Astrocyte (in vitro differentiated cells and primary cell): ENCODE measurements around the gene SLC6A1. TPM values are rescaled to one million over a fixed set of nuclear protein-coding genes. Genes with fewer than 3 reads are reported as not detected.

Experiments used
- DNase-seq: peaks from one replicate; pipeline ENCODE4 v3.0.0-alpha.2; 2010; ENCODE audit warnings: low read depth
- FAIRE-seq: peaks from 2 replicates; lab custom pipeline; 2011; peaks lifted over from hg19 to GRCh38; lab: Jason Lieb, UNC
- H2AFZ ChIP-seq: 2 replicates; pipeline ENCODE4 v1.6.0; 2012; ENCODE audit warnings: low read depth, low read length, inconsistent platforms
- H3K27ac ChIP-seq: 2 replicates; pipeline ENCODE4 v1.5.1; 2011; ENCODE audit warnings: low read depth, low read length, inconsistent platforms
- H3K27me3 ChIP-seq: 2 replicates; pipeline ENCODE4 v1.6.0; 2011; ENCODE audit warnings: low read length, inconsistent platforms; ENCODE audit not compliant: insufficient read depth
- H3K36me3 ChIP-seq: 2 replicates; pipeline ENCODE4 v1.5.1; 2011; ENCODE audit warnings: low read length, inconsistent platforms; ENCODE audit not compliant: insufficient read depth
- H3K4me1 ChIP-seq: 2 replicates; pipeline ENCODE4 v1.5.1; 2011; ENCODE audit warnings: low read length, inconsistent platforms; ENCODE audit not compliant: insufficient read depth
- H3K4me2 ChIP-seq: 2 replicates; pipeline ENCODE4 v1.6.0; 2012; ENCODE audit warnings: low read length, inconsistent platforms
- H3K4me3 ChIP-seq: 2 replicates; pipeline ENCODE4 v1.5.1; 2011; ENCODE audit warnings: low read depth, mild to moderate bottlenecking, low read length, inconsistent platforms; ENCODE audit not compliant: insufficient read depth
- H3K79me2 ChIP-seq: 2 replicates; pipeline ENCODE4 v1.6.0; 2012; ENCODE audit warnings: mild to moderate bottlenecking, low read length, inconsistent platforms; ENCODE audit not compliant: insufficient read depth
- H3K9ac ChIP-seq: 2 replicates; pipeline ENCODE4 v1.6.0; 2012; ENCODE audit warnings: mild to moderate bottlenecking, low read length, inconsistent platforms
- H3K9me3 ChIP-seq: 2 replicates; pipeline ENCODE4 v1.5.1; 2012; ENCODE audit warnings: low read depth, mild to moderate bottlenecking, low read length, inconsistent platforms; ENCODE audit not compliant: insufficient read depth
- H4K20me1 ChIP-seq: 2 replicates; pipeline ENCODE4 v1.6.0; 2012; ENCODE audit warnings: low read length, inconsistent platforms; ENCODE audit not compliant: insufficient read depth
- H3K27ac Mint-ChIP-seq: one replicate; pipeline ENCODE4 v1.8.0; 2021; ENCODE audit warnings: mild to moderate bottlenecking, mixed read lengths; ENCODE audit not compliant: unreplicated experiment
- H3K27me3 Mint-ChIP-seq: one replicate; pipeline ENCODE4 v1.8.0; 2021; ENCODE audit warnings: low read depth, mixed read lengths; ENCODE audit not compliant: unreplicated experiment
- H3K36me3 Mint-ChIP-seq: one replicate; pipeline ENCODE4 v1.8.0; 2021; ENCODE audit warnings: low read depth, mixed read lengths; ENCODE audit not compliant: unreplicated experiment
- H3K4me1 Mint-ChIP-seq: one replicate; pipeline ENCODE4 v1.8.0; 2021; ENCODE audit warnings: low read depth, mixed read lengths; ENCODE audit not compliant: unreplicated experiment
- H3K4me3 Mint-ChIP-seq: one replicate; pipeline ENCODE4 v1.8.0; 2021; ENCODE audit warnings: mild to moderate bottlenecking, moderate library complexity, mixed read lengths; ENCODE audit not compliant: unreplicated experiment
- H3K9me3 Mint-ChIP-seq: one replicate; pipeline ENCODE4 v1.8.0; 2021; ENCODE audit warnings: mild to moderate bottlenecking, mixed read lengths; ENCODE audit not compliant: unreplicated experiment
- CTCF ChIP-seq: IDR thresholded peaks from 2 replicates; pipeline ENCODE4 v1.5.1; 2011; ENCODE audit warnings: low read depth, mild to moderate bottlenecking, inconsistent platforms, low read length, moderate library complexity; ENCODE audit not compliant: insufficient read depth
- EZH2 ChIP-seq: IDR thresholded peaks from 2 replicates; pipeline ENCODE4 v1.6.1; 2012; ENCODE audit warnings: mild to moderate bottlenecking, low read length, inconsistent platforms; ENCODE audit not compliant: insufficient read depth
- total RNA-seq: library from RNA; stranded (reverse); gene quantifications from 2 replicates; pipeline ENCODE4 v1.2.1, GENCODE V29; 2021

Gene SLC6A1
- total RNA-seq, 1 donor from 2014 or later = 0.30 TPM

GRCh38 chr3:11035757-11036505 lies 43.4 kb downstream of the SLC6A1 start:
- H3K9me3 Mint-ChIP-seq = peaks cover 2% of the 10 kb centered on the region
- H3K4me1 Mint-ChIP-seq = no peaks in the 10 kb centered on the region
- H3K9ac ChIP-seq = no peak overlapping the region
- H3K27ac Mint-ChIP-seq = no peak overlapping the region
- no peak overlapping the region for H3K4me3 Mint-ChIP-seq
- peaks cover 31% of the 10 kb centered on the region for H3K27me3 ChIP-seq
- H3K27me3 Mint-ChIP-seq = peaks cover 49% of the 10 kb centered on the region
- H3K27ac ChIP-seq = no peak overlapping the region
- FAIRE-seq (no peak), DNase-seq (no peak)
- H3K4me3 ChIP-seq = no peak overlapping the region
- H3K36me3 ChIP-seq = no peaks in the 10 kb centered on the region
- H3K36me3 Mint-ChIP-seq = peaks cover 3% of the 10 kb centered on the region
- no peaks in the 10 kb centered on the region for H4K20me1 ChIP-seq
- TF ChIP-seq CTCF = no peak
- TF ChIP-seq EZH2 = no peak
- H3K4me2 ChIP-seq = no peak overlapping the region
- no peaks in the 10 kb centered on the region for H3K79me2 ChIP-seq
- H3K9me3 ChIP-seq = no peaks in the 10 kb centered on the region
- no peak overlapping the region for H2AFZ ChIP-seq
- H3K4me1 ChIP-seq = no peaks in the 10 kb centered on the region

GRCh38 chr3:11037241-11037873 lies 44.8 kb downstream of the SLC6A1 start:
- Histone ChIP-seq H3K4me2 (no peak overlapping the region), H3K27ac (no peak overlapping the region), H3K27me3 (peaks cover 29% of the 10 kb centered on the region), H3K79me2 (no peaks in the 10 kb centered on the region), H4K20me1 (no peaks in the 10 kb centered on the region), H3K4me3 (no peak overlapping the region), H3K4me1 (no peaks in the 10 kb centered on the region), H3K36me3 (no peaks in the 10 kb centered on the region), H3K9ac (no peak overlapping the region), H2AFZ (no peak overlapping the region), H3K9me3 (no peaks in the 10 kb centered on the region)
- H3K36me3 Mint-ChIP-seq = peaks cover 3% of the 10 kb centered on the region
- peaks cover 43% of the 10 kb centered on the region for H3K27me3 Mint-ChIP-seq
- DNase-seq (no peak), FAIRE-seq (no peak)
- no peak overlapping the region for H3K4me3 Mint-ChIP-seq
- H3K9me3 Mint-ChIP-seq = peaks cover 2% of the 10 kb centered on the region
- H3K4me1 Mint-ChIP-seq = no peaks in the 10 kb centered on the region
- no peak for TF ChIP-seq EZH2
- TF ChIP-seq CTCF = no peak
- H3K27ac Mint-ChIP-seq = no peak overlapping the region

GRCh38 chr3:11037976-11038375 lies 45.4 kb downstream of the SLC6A1 start:
- no peaks in the 10 kb centered on the region for H3K4me1 Mint-ChIP-seq
- no peak for DNase-seq

More at GRCh38 chr3:11037976-11038375, 45.4 kb downstream of the SLC6A1 start:
- H3K27me3 ChIP-seq = peaks cover 30% of the 10 kb centered on the region
- no peaks in the 10 kb centered on the region for H3K4me1 ChIP-seq
- no peaks in the 10 kb centered on the region for H3K9me3 ChIP-seq
- H3K27ac Mint-ChIP-seq = no peak overlapping the region
- H4K20me1 ChIP-seq = no peaks in the 10 kb centered on the region
- H3K27ac ChIP-seq = no peak overlapping the region
- no peak overlapping the region for H2AFZ ChIP-seq
- H3K4me3 ChIP-seq = no peak overlapping the region
- no peak overlapping the region for H3K9ac ChIP-seq
- peaks cover 2% of the 10 kb centered on the region for H3K9me3 Mint-ChIP-seq
- H3K36me3 ChIP-seq = no peaks in the 10 kb centered on the region
- no peak overlapping the region for H3K4me3 Mint-ChIP-seq
- FAIRE-seq = no peak
- H3K79me2 ChIP-seq = no peaks in the 10 kb centered on the region
- H3K36me3 Mint-ChIP-seq = peaks cover 3% of the 10 kb centered on the region
- peaks cover 43% of the 10 kb centered on the region for H3K27me3 Mint-ChIP-seq
- no peak for TF ChIP-seq CTCF
- TF ChIP-seq EZH2 = no peak
- H3K4me2 ChIP-seq = no peak overlapping the region
